ENCODE measurements around the gene KIR3DL2.

DNA sequence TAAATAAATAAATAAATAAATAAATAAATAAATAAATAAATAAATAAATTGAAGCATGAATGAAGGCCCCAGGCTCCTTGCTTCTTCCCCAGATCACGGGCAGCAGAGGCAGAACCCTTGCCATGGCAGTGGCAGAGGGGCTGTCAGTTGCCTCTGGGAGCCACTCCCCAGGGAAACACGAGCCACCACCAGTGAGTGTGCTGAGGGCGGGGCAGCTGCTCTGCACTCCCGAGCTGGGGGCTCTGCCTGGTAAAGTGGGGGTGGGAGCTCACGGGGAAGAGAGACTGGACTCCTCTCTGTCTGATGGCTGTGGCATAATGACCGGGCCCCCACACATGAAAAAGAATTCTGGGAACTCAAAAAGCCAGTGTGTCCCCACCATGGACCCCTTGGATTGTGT is 31.6 kb downstream of the KIR3DL2 start:
- TF ChIP-seq CTCF (IDR thresholded peaks at IDR 0.05) (no peak), POLR2A (IDR thresholded peaks at IDR 0.05) (no peak)

Data from upper lobe of left lung (tissue), 4 donors.